Measurements from ENCODE around the gene KCNQ1OT1.

GRCh38 chr11:2735053-2735589, 35.3 kb upstream of the KCNQ1OT1 start:
- TF ChIP-seq GATA2 (CRISPR knock-in tag; IDR thresholded peaks at IDR 0.05) (no peak), NCOA4 (IDR thresholded peaks at IDR 0.05; ENCODE audit: partially characterized antibody) (no peak), ZSCAN29 (IDR thresholded peaks at IDR 0.05) (no peak), CSDE1 (IDR thresholded peaks at IDR 0.05) (no peak), ZNF121 (CRISPR knock-in tag; conservative IDR thresholded peaks at IDR 0.05) (no peak)
